Activated T-cell treated with anti-CD3 and anti-CD28 coated beads, Interleukin-2, amount 50 U/mL, for 24 hours (primary cell): ENCODE results near the gene SUCO.
A peak's percentile ranks its signal among the peaks of the same experiment; 100 is the strongest.

Experiments
- DNase-seq: peaks from one replicate; pipeline ENCODE4 v3.0.0-alpha.2; 2020
- H3K27ac Mint-ChIP-seq: 2 replicates; pipeline ENCODE4 v1.8.0; 2020; ENCODE audit warnings: mild to moderate bottlenecking, mixed read lengths
- H3K27me3 Mint-ChIP-seq: 2 replicates; pipeline ENCODE4 v1.8.0; 2020; ENCODE audit warnings: mixed read lengths
- H3K36me3 Mint-ChIP-seq: 2 replicates; pipeline ENCODE4 v1.8.0; 2020; ENCODE audit warnings: low read depth, mixed read lengths
- H3K4me1 Mint-ChIP-seq: 2 replicates; pipeline ENCODE4 v1.8.0; 2020; ENCODE audit warnings: low read depth, mixed read lengths
- H3K4me3 Mint-ChIP-seq: 2 replicates; pipeline ENCODE4 v1.8.0; 2020; ENCODE audit warnings: mild to moderate bottlenecking, moderate library complexity, mixed read lengths
- H3K9me3 Mint-ChIP-seq: 2 replicates; pipeline ENCODE4 v1.8.0; 2020; ENCODE audit warnings: mixed read lengths

SUCO gene

DNA sequence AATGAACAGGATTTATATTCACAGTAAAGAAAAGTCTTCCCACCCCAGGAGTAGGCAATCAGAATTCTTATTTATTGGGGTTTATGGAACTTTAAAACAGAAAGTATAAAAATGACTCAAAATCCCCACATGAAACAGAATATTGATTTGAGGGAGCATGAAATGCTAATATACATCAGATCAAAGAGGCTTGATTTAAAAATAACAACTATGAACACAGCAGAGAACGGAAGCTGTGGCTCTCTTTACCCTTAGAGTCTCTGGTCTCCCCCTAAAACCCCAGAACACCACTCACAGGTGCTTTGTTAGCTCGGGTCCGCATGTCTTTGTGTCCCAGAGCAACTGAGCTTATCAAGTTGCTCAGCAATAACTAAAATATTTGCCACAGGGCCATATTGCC lies 94.8 kb downstream of the SUCO start:
- DNase-seq, result no peak
- no peaks in the 10 kb centered on the region for H3K36me3 Mint-ChIP-seq
- H3K4me3 Mint-ChIP-seq, result no peak overlapping the region
- no peaks in the 10 kb centered on the region for H3K9me3 Mint-ChIP-seq
- H3K27ac Mint-ChIP-seq, result no peak overlapping the region
- H3K27me3 Mint-ChIP-seq, result peaks cover 8% of the 10 kb centered on the region
- H3K4me1 Mint-ChIP-seq, result peaks cover 50% of the 10 kb centered on the region

DNA sequence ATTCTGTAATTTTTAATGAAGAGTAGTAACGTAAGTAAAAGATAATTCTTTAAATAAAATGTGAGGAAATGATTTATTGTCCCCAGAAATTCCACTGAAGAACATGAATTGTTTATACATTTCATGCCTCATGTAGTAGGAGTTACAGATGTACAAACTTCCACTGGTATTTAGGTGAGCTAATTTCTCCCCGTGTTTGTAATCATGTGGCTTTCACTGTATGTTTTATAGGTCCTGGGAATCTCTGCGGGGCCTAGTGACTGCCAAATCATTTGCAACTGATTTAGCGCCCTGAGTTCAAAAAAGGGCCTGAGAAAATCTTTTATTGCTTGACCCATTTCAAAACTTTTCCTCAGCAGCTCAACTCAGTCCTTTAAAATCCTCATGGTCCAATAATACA lies 95.5 kb downstream of the SUCO start:
- Mint-ChIP-seq H3K27me3 (peaks cover 8% of the 10 kb centered on the region), H3K9me3 (no peaks in the 10 kb centered on the region), H3K4me3 (no peak overlapping the region), H3K36me3 (no peaks in the 10 kb centered on the region), H3K27ac (no peak overlapping the region), H3K4me1 (peaks cover 53% of the 10 kb centered on the region)
- no peak for DNase-seq

DNA sequence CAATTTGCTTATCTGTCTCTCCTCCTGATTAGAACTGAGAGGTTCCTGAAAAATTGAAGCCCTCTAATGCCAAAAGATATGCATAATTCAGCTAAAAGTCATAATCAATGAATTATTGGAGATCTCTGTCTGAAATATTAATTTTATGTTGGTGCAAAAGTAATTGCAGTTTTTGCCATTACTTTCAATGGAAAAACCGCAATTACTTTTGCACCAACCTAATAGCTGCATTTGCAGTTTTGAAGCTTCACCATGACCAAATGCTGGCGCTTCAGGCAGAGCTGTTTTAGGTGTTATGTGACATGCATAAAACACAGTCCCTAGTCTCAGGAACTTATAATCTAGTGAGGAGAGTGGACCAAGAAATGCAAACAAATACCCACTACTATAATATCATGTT lies 96.2 kb downstream of the SUCO start:
- DNase-seq, result no peak
- H3K4me1 Mint-ChIP-seq, result peaks cover 53% of the 10 kb centered on the region
- H3K27ac Mint-ChIP-seq, result no peak overlapping the region
- H3K4me3 Mint-ChIP-seq, result no peak overlapping the region
- no peaks in the 10 kb centered on the region for H3K9me3 Mint-ChIP-seq
- H3K36me3 Mint-ChIP-seq, result no peaks in the 10 kb centered on the region
- H3K27me3 Mint-ChIP-seq, result peaks cover 8% of the 10 kb centered on the region

DNA sequence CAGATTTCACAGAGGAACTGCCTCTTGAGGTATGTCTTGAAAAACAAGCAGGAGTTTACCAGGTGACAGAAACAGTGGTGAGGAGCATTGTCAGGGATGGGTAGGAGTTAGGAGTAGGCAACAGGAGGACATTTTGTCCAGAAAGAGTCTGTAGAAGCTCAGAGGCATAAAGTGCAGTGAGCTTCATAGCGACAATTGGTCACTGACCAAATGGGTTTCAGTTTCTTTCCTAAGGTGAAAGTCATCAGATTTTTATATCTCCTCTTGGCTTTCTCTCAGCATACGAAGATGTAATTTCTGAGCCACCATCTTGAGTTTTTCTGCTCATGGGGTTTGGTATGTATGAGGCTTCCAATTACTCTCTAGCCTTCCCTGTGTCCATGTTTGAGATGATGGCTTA lies 96.7 kb downstream of the SUCO start:
- no peak for DNase-seq
- Mint-ChIP-seq H3K36me3 (no peaks in the 10 kb centered on the region), H3K27ac (no peak overlapping the region), H3K4me3 (no peak overlapping the region), H3K4me1 (peaks cover 53% of the 10 kb centered on the region), H3K9me3 (no peaks in the 10 kb centered on the region), H3K27me3 (peaks cover 8% of the 10 kb centered on the region)

DNA sequence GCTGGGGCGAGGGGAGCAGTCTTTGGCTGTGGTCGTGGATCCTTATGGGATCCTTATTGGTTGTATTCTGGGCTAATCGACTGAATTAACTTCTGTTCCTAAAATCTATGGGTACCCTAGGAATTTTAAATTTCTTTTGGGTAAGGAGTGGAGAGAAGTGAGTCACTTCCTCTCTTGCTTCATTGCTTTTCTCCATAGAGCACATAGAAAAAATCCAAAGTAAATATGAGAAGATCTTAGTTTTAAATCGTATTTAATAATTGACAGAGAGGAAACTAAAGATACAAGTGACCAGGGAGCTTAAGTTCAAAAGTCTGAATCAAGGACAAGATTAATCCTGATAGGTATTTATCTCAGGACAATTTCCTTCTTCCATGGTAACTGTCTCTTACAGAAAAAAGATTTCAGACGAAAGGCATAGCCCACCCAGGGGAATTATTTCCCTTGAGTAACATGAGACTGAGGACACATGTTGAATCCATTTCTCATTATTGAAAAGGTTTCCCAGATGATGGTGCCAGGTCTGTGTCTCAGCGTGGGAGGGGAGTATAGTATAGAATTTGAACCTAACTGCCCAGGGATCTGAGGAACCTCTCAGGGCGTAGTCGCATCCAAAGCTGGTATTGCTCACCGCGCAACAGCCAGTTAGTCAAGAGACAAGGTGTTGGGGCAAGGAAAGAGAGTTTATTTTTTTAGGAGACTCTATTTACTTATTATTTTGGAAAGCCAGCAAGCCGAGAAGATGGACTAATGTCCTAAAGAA lies 97.3 kb downstream of the SUCO start:
- Mint-ChIP-seq H3K27ac (no peak overlapping the region), H3K9me3 (no peaks in the 10 kb centered on the region), H3K4me3 (no peak overlapping the region), H3K4me1 (peaks cover 53% of the 10 kb centered on the region), H3K36me3 (no peaks in the 10 kb centered on the region), H3K27me3 (peaks cover 8% of the 10 kb centered on the region)
- DNase-seq, result no peak

DNA sequence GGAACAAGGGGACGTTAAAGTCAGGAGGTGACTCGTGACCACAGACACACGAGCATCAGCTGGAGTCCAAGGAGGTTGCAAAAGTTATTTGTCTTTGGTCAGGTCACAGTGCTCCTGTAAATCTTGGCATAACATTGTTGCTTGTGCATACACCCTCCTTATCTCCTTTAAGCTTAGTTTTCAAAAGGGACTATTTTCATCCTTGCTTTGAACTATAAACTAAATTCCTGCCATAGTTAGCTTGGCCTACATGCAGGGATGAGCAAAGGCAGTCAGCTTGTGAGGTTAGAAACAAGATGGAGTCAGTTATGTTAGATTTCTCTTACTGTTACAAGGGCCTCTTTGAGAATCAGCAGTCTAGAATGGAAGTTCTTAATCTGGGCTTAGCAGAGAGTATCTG lies 97.9 kb downstream of the SUCO start:
- H3K9me3 Mint-ChIP-seq, result no peaks in the 10 kb centered on the region
- no peaks in the 10 kb centered on the region for H3K36me3 Mint-ChIP-seq
- no peak overlapping the region for H3K4me3 Mint-ChIP-seq
- DNase-seq, result no peak
- H3K4me1 Mint-ChIP-seq, result peaks cover 53% of the 10 kb centered on the region
- H3K27me3 Mint-ChIP-seq, result peaks cover 6% of the 10 kb centered on the region
- peak overlapping the region; percentile 1 for H3K27ac Mint-ChIP-seq

GRCh38 chr1:172637522-172637921 lies 104.6 kb downstream of the SUCO start:
- Mint-ChIP-seq H3K27me3 (no peaks in the 10 kb centered on the region), H3K4me3 (peak overlapping the region; percentile 67), H3K27ac (peak overlapping the region; percentile 99), H3K4me1 (peaks cover 68% of the 10 kb centered on the region), H3K9me3 (peaks cover 18% of the 10 kb centered on the region), H3K36me3 (peaks cover 8% of the 10 kb centered on the region)
- no peak for DNase-seq

DNA sequence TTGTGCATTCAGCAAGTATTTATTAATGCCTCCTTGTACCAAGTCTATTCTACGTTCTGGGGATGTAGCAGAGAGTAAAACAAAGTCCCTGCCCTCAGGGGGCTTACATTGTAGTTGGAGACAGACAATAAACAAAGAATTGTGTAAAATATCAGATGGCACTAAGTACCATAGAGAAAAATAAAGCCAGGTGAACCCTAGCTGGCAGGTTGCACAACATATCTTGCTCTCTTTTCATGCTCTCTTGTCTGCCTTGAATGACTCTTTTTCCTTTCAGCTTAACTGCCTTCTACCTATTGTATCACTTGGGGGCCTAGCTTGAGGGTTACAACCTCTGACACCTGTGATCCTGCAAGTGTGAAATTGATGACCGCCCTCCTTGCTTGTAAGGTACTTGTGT lies 105.3 kb downstream of the SUCO start:
- Mint-ChIP-seq H3K27me3 (no peaks in the 10 kb centered on the region), H3K36me3 (peaks cover 8% of the 10 kb centered on the region), H3K9me3 (peaks cover 18% of the 10 kb centered on the region), H3K27ac (peak overlapping the region; percentile 99), H3K4me3 (peak overlapping the region; percentile 67), H3K4me1 (peaks cover 71% of the 10 kb centered on the region)
- DNase-seq, result no peak

DNA sequence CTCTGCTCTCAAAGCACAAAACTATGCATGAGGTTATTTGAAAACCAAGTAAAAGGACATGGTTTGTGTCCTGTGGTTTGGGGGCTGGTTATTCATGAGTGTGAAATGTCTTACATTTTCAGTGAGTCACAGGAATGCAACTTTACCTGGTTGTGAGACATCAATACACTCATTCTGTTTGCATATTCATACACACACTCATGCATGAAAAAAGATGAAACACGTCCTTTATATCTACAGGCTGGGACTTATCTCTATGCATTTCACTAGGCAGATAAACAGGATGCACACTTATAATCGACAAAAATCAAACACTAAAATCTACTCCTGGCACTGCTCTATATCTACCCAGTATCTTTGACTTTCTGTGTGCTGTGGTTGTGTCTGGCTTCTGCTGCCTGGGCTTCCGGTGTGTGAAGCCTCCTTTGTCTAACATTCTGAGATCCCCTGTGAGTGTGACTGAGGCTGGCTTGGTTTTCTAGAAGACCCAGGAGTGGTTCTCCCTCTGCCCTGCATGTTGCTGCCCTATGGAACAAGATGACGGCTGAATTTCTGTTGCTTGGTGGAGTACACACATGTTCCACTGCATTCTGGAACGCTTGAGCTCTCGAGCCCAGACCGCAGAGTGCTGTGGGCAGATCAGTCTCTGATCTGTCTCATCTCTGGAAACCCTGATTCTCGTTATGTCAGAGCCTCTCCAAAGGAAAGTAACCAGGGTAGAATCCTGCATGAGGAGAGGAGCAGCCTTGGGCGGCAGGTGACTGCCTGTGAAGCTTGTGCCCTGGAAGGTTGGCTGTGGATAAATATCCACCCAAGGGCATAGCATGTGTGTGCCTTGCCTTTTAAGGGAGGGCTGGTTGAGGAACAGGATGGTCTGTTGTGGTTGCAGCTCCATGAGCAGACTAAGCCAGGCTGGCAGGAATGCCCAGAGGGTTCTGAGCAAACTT lies 106.2 kb downstream of the SUCO start:
- peaks cover 76% of the 10 kb centered on the region for H3K4me1 Mint-ChIP-seq
- H3K27ac Mint-ChIP-seq, result peak overlapping the region; percentile 99
- H3K4me3 Mint-ChIP-seq, result peak overlapping the region; percentile 67
- DNase-seq, result peak; percentile 81
- H3K36me3 Mint-ChIP-seq, result peaks cover 8% of the 10 kb centered on the region
- H3K9me3 Mint-ChIP-seq, result peaks cover 18% of the 10 kb centered on the region
- no peaks in the 10 kb centered on the region for H3K27me3 Mint-ChIP-seq

DNA sequence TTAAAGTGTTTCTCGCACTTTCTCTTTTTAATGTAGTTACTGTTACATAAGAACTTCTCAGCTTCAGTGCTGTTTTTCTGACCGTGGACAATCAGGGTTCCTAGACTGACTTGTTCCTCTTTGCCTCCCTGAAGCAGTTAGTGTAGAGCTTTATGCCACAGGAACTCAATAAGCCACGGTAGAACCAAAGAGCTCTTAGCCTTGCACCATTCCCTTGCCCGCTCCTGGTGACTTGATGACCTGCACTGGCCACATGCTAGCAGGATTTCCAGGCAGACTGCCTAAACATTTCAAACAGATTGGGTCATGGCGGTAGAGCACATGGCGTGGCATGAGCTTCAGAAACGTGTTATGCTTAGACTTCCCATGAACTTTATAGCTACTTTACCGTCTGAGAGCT lies 107.2 kb downstream of the SUCO start:
- Mint-ChIP-seq H3K36me3 (peaks cover 8% of the 10 kb centered on the region), H3K9me3 (peaks cover 18% of the 10 kb centered on the region), H3K4me3 (peak overlapping the region; percentile 25), H3K4me1 (peaks cover 85% of the 10 kb centered on the region), H3K27me3 (no peaks in the 10 kb centered on the region), H3K27ac (peak overlapping the region; percentile 99)
- DNase-seq, result no peak

DNA sequence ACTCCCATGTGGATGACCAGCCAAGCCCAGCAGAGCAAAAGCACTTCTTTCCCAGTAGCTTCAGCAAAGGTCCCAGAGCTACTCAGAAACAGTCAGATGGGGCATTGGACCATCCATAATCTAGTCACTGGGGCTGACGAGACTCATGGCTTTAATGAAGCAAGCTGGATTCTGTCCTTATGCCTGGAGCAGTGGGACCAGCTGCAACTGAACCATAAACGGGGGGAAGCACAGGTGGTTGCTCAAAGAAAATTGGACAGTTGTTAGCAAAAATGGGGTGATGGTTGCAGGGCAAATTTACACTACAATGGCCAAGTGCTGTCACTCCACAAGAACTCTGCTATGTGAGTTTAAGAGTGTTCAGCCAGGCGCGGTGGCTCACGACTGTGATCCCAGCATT lies 108.5 kb downstream of the SUCO start:
- Mint-ChIP-seq H3K27ac (no peak overlapping the region), H3K9me3 (peaks cover 16% of the 10 kb centered on the region), H3K27me3 (no peaks in the 10 kb centered on the region), H3K4me3 (peak overlapping the region; percentile 6), H3K36me3 (peaks cover 8% of the 10 kb centered on the region), H3K4me1 (peaks cover 96% of the 10 kb centered on the region)
- no peak for DNase-seq

DNA sequence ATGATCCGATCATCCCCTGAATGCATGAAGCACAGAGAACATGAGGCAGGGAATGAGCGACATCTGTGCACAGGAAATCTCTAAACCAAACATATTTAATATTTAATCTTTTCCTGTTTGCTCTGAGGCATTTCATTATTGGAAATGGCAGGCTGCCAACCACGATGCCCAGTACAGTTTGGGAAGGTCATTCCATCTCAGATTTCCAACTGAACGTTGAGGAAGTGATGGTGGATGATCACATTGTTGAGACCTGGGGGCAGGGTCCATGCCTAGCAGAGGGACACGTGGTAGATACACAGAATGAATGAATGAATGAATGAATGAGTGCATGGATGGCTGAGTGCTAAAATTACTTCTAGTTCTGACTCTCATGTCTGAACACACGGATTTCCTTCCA lies 110.0 kb downstream of the SUCO start:
- peak overlapping the region; percentile 49 for H3K27ac Mint-ChIP-seq
- no peak for DNase-seq

DNA sequence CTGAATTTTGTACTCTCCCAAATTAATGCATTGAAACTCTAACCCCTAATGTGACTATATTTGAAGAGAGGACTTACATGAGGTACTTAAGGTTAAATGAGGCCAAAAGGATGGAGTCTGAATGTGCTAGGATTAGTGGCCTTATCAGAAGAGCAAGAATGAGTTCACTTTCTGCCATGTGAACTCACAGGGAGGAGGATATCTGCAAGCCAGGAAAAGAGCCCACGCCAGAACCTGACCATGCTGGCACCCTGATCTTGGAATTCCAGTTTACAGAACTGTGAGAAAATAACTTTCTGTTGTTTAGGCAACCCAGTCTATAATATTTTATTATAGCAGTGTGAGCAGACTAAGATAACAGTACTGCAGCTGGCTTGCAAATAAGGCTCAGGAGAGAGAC lies 113.7 kb downstream of the SUCO start:
- peaks cover 66% of the 10 kb centered on the region for H3K4me1 Mint-ChIP-seq
- peaks cover 2% of the 10 kb centered on the region for H3K9me3 Mint-ChIP-seq
- H3K4me3 Mint-ChIP-seq, result no peak overlapping the region
- H3K27ac Mint-ChIP-seq, result peak overlapping the region; percentile 64
- peaks cover 6% of the 10 kb centered on the region for H3K27me3 Mint-ChIP-seq
- no peaks in the 10 kb centered on the region for H3K36me3 Mint-ChIP-seq
- DNase-seq, result no peak

More for the DNA sequence above, 110.0 kb downstream of the SUCO start:
- H3K27me3 Mint-ChIP-seq, result no peaks in the 10 kb centered on the region
- peaks cover 7% of the 10 kb centered on the region for H3K9me3 Mint-ChIP-seq
- no peak overlapping the region for H3K4me3 Mint-ChIP-seq
- peaks cover 98% of the 10 kb centered on the region for H3K4me1 Mint-ChIP-seq
- no peaks in the 10 kb centered on the region for H3K36me3 Mint-ChIP-seq

DNA sequence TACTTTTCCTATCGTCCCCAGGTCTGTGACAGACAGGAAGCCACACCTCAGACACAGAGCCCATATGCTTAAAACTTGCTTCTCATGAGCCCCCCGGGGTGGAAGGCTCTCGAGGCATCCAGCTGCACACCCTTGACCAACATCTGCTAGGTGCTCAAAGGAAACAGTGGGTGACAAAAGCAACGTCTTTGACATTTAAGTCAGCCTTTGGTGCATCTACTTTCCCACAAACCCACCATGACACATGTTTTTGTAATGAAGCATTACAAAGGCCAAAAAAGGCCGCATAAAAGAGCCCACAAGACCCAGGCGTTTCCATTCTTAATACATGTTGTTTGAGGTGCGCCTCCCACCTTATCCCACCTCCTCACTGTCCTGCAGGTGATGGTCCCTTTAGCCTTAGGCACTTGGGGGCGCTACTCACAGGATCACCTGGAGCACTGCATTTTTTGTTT lies 114.2 kb downstream of the SUCO start:
- Mint-ChIP-seq H3K27me3 (peaks cover 6% of the 10 kb centered on the region), H3K4me3 (peak overlapping the region; percentile 28), H3K36me3 (no peaks in the 10 kb centered on the region), H3K4me1 (peaks cover 63% of the 10 kb centered on the region), H3K27ac (peak overlapping the region; percentile 64), H3K9me3 (peaks cover 2% of the 10 kb centered on the region)
- DNase-seq, result peak; percentile 66

DNA sequence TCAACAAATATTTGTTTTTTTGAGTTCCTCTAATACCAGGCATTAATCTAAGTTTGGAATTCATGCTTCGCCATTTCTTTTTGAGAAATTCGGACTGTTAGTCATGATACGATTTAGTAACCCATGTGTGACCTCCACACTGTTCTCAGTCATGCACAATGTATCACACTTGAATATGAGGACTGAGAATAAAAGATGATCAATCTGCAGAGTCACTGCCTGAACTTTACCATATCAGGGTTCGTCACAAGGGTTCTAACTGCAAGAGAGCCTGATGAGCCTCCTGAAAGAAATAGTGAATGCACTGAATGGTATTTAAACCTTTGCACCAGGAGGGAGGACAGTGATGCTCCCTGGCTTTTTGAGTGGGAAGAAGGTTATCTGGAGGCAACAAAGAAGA lies 115.0 kb downstream of the SUCO start:
- H3K27ac Mint-ChIP-seq, result peak overlapping the region; percentile 64
- H3K4me1 Mint-ChIP-seq, result peaks cover 55% of the 10 kb centered on the region
- no peak for DNase-seq

More for the DNA sequence above, 115.0 kb downstream of the SUCO start:
- no peaks in the 10 kb centered on the region for H3K36me3 Mint-ChIP-seq
- peaks cover 2% of the 10 kb centered on the region for H3K9me3 Mint-ChIP-seq
- H3K4me3 Mint-ChIP-seq, result no peak overlapping the region
- peaks cover 6% of the 10 kb centered on the region for H3K27me3 Mint-ChIP-seq
